ENCODE measurements around the gene MRTO4. TPM values are rescaled to one million over a fixed set of nuclear protein-coding genes. Genes with fewer than 3 reads are reported as not detected.
"Not testable (repeated sequence)": the region's sequence is repeated elsewhere in the genome, so short reads cannot be mapped to it uniquely, and the experiment has no call there.

The MRTO4 gene
- total RNA-seq, 1 experiment from 2014 or later, result 54.6 TPM

DNA sequence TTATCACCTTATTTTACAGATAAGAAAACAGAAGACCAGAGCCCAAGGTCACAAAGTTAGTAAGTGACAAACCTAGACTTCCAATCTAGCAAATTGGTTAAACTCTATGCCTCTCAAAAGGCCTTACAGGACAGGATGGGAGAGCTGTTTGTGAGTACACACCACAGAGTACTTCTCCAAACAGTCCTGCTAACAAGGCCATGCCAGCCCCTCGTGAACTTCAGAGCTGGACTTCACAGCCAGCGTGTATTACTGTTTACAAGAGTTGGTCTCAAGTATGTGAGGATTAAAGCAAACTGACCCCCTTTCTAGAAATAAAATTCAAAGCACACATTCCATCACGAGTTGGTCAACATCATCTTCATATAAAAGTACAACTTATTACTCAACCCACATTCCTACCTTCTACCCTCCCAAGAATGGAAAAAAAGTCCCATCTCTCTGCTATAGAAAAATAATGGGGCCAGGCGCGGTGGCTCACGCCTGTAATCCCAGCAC, 21.7 kb upstream of the MRTO4 start (continued):
- TF ChIP-seq, protein P1, sequence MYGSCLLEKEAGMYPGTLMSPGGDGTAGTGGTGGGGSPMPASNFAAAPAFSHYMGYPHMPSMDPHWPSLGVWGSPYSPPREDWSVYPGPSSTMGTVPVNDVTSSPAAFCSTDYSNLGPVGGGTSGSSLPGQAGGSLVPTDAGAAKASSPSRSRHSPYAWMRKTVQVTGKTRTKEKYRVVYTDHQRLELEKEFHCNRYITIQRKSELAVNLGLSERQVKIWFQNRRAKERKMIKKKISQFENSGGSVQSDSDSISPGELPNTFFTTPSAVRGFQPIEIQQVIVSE (CRISPR knock-in tag; IDR thresholded peaks at IDR 0.05; ENCODE audit: borderline replicate concordance), result no peak
- no peak for TF ChIP-seq RELA (CRISPR knock-in tag; IDR thresholded peaks at IDR 0.05; ENCODE audit: borderline replicate concordance)
- TF ChIP-seq JUN (CRISPR knock-in tag; IDR thresholded peaks at IDR 0.05), result no peak
- TF ChIP-seq NR2C2 (CRISPR knock-in tag; IDR thresholded peaks at IDR 0.05), result no peak
- TF ChIP-seq, protein P2, sequence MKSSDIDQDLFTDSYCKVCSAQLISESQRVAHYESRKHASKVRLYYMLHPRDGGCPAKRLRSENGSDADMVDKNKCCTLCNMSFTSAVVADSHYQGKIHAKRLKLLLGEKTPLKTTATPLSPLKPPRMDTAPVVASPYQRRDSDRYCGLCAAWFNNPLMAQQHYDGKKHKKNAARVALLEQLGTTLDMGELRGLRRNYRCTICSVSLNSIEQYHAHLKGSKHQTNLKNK (CRISPR knock-in tag; IDR thresholded peaks at IDR 0.05), result no peak

DNA sequence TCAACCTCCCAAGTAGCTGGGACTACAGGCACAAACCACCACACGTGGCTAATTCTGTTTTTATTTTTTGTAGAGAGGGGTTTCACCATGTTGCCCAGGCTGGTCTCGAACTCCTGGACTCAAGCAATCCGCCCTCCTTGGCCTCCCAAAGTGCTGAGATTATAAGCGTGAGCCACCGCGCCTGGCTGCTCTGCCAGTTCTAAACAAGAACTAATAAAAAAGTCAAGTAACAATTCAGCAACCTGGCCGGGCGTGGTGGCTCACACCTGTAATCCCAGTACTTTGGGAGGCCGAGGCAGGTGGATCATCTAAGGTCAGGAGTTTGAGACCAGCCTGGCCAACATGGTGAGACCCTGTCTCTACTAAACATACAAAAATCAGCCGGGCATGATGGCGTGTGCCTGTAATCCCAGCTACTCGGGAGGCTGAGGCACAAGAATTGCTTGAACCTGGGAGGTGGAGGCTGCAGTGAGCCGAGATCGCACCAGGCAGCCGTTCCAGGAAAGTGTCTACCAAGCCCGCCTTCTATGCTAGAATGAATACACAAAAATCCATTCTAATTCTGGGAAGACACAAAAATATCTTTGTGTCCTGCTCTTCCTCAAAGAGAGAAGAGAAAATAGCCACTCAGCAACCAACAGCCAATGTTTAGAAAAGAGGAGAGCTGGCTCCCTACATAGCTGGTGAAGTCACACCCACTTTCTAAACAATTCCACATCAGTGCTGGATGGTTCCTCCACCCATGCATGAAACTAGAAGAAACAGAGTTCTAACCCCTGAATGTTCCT, 19.7 kb upstream of the MRTO4 start:
- ATAC-seq; H3K4me1 Mint-ChIP-seq; DNase-seq (ENCODE audit: low spot score); H3K27me3 Mint-ChIP-seq (ENCODE audit: low read depth); POLR2A ChIA-PET; H3K9me3 Mint-ChIP-seq; H3K4me3 Mint-ChIP-seq; H3K27ac Mint-ChIP-seq: not testable (repeated sequence)
- CTCF ChIA-PET, result interaction anchor here (0.6 to 1.1 kb wide), 2 partner anchors 422 to 626 kb away, joined by 3 read pairs; no protein-coding TSS in a partner anchor
- H3K36me3 Mint-ChIP-seq, result peaks cover 69% of the 10 kb centered on the region

DNA sequence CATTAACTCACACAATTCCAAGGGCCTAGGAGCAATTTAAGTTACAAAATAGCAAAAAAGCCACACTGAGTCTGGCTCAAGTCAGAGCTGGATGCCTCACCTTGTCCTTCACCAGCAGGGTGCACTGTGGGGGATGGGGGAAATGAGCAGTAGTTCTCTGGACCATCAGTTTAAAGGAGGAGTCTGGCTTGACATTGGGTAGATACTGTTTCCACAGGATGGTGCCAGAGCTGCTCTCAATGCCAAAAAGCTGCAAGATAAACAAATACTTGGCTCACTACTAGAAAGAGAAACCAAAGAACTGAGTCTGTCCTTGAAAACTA, 19.1 kb upstream of the MRTO4 start:
- Mint-ChIP-seq H3K27ac (no peak overlapping the region), H3K4me3 (no peak overlapping the region), H3K27me3 (ENCODE audit: low read depth) (no peaks in the 10 kb centered on the region), H3K4me1 (no peaks in the 10 kb centered on the region), H3K36me3 (peaks cover 69% of the 10 kb centered on the region), H3K9me3 (no peaks in the 10 kb centered on the region)
- TF ChIP-seq MYBL2 (CRISPR knock-in tag; IDR thresholded peaks at IDR 0.05), result no peak
- DNase-seq (ENCODE audit: low spot score), result no peak
- CTCF ChIA-PET, result interaction anchor here (0.6 to 1.1 kb wide), 2 partner anchors 421 to 626 kb away, joined by 3 read pairs; no protein-coding TSS in a partner anchor
- POLR2A ChIA-PET, result no interaction called here
- no peak for ATAC-seq

DNA sequence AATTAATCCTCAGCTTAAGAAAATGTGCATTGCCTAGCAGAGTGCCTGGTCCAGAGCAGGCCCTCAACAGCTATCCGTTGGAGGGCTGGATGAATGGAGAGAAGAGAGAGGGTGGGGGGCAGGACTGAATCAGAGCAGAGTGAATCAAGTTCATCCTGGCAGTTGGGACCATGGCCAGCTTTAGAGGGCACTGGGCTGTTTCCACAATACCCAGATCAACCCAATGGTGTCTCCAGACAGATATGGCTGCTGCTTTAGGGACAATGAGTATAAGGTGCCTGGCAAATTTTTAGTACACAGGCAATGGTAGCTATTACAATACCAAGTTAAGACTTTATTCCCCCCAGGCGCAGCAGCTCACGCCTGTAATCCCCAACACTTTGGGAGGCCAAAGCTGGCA, 17.4 kb upstream of the MRTO4 start:
- H3K4me1 Mint-ChIP-seq, result no peaks in the 10 kb centered on the region
- H3K9me3 Mint-ChIP-seq, result no peaks in the 10 kb centered on the region
- ATAC-seq (no peak), DNase-seq (ENCODE audit: low spot score) (no peak)
- H3K36me3 Mint-ChIP-seq, result peaks cover 71% of the 10 kb centered on the region
- H3K4me3 Mint-ChIP-seq, result no peak overlapping the region
- TF ChIP-seq, protein P3, sequence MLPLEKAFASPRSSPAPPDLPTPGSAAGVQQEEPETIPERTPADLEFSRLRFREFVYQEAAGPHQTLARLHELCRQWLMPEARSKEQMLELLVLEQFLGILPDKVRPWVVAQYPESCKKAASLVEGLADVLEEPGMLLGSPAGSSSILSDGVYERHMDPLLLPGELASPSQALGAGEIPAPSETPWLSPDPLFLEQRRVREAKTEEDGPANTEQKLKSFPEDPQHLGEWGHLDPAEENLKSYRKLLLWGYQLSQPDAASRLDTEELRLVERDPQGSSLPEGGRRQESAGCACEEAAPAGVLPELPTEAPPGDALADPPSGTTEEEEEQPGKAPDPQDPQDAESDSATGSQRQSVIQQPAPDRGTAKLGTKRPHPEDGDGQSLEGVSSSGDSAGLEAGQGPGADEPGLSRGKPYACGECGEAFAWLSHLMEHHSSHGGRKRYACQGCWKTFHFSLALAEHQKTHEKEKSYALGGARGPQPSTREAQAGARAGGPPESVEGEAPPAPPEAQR (CRISPR knock-in tag; IDR thresholded peaks at IDR 0.05), result no peak
- no peak for TF ChIP-seq SMAD3 (CRISPR knock-in tag; IDR thresholded peaks at IDR 0.05; ENCODE audit: borderline replicate concordance)
- TF ChIP-seq MYBL2 (CRISPR knock-in tag; IDR thresholded peaks at IDR 0.05), result no peak
- TF ChIP-seq, protein P4, sequence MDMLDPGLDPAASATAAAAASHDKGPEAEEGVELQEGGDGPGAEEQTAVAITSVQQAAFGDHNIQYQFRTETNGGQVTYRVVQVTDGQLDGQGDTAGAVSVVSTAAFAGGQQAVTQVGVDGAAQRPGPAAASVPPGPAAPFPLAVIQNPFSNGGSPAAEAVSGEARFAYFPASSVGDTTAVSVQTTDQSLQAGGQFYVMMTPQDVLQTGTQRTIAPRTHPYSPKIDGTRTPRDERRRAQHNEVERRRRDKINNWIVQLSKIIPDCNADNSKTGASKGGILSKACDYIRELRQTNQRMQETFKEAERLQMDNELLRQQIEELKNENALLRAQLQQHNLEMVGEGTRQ (CRISPR knock-in tag; IDR thresholded peaks at IDR 0.05), result no peak
- TF ChIP-seq NR1H2 (CRISPR knock-in tag; IDR thresholded peaks at IDR 0.05), result no peak
- no peak for TF ChIP-seq JUN (CRISPR knock-in tag; IDR thresholded peaks at IDR 0.05)
- CTCF ChIA-PET, result no interaction called here
- POLR2A ChIA-PET, result no interaction called here
- H3K27ac Mint-ChIP-seq, result no peak overlapping the region
- H3K27me3 Mint-ChIP-seq (ENCODE audit: low read depth), result no peaks in the 10 kb centered on the region

DNA sequence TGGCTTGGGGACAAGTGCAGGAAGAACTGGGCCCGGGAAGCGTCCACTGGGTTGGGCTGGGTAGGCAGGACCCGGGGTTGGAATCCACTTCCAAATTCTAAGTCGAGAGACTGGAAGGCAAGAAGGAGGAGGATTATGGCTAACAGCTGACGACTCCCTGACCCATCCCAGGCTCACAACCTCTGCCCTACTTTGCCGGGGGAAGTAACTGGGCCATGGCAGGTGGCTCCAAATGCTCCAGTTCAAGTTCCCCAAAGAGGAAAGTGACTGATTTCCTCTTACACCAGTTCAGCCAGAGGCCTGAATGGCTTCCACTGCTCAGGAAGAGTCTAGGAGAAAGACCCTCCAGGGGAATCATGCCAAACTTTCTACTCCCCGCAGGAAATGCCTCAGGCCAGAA, 11.7 kb upstream of the MRTO4 start:
- H3K4me1 Mint-ChIP-seq, result no peaks in the 10 kb centered on the region
- ATAC-seq (no peak), DNase-seq (ENCODE audit: low spot score) (no peak)
- H3K4me3 Mint-ChIP-seq, result no peak overlapping the region
- no peaks in the 10 kb centered on the region for H3K9me3 Mint-ChIP-seq
- CTCF ChIA-PET, result interaction anchor here (0.9 to 2.1 kb wide), 3 partner anchors 12 to 49 kb away, joined by 3 to 4 read pairs (median 4); partner anchors contain the start of genes AKR7A3, EMC1 and MRTO4
- no peaks in the 10 kb centered on the region for H3K27me3 Mint-ChIP-seq (ENCODE audit: low read depth)
- peaks cover 79% of the 10 kb centered on the region for H3K36me3 Mint-ChIP-seq
- H3K27ac Mint-ChIP-seq, result no peak overlapping the region
- POLR2A ChIA-PET, result no interaction called here
- TF ChIP-seq, protein P5, sequence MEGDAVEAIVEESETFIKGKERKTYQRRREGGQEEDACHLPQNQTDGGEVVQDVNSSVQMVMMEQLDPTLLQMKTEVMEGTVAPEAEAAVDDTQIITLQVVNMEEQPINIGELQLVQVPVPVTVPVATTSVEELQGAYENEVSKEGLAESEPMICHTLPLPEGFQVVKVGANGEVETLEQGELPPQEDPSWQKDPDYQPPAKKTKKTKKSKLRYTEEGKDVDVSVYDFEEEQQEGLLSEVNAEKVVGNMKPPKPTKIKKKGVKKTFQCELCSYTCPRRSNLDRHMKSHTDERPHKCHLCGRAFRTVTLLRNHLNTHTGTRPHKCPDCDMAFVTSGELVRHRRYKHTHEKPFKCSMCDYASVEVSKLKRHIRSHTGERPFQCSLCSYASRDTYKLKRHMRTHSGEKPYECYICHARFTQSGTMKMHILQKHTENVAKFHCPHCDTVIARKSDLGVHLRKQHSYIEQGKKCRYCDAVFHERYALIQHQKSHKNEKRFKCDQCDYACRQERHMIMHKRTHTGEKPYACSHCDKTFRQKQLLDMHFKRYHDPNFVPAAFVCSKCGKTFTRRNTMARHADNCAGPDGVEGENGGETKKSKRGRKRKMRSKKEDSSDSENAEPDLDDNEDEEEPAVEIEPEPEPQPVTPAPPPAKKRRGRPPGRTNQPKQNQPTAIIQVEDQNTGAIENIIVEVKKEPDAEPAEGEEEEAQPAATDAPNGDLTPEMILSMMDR (IDR thresholded peaks at IDR 0.05), result no peak
- TF ChIP-seq TEAD1 (CRISPR knock-in tag; IDR thresholded peaks at IDR 0.05) (no peak), NR2C2 (CRISPR knock-in tag; IDR thresholded peaks at IDR 0.05) (no peak), TEAD4 (CRISPR knock-in tag; IDR thresholded peaks at IDR 0.05) (no peak), ZNF671 (CRISPR knock-in tag; IDR thresholded peaks at IDR 0.05) (no peak), ZNF219 (CRISPR knock-in tag; IDR thresholded peaks at IDR 0.05; ENCODE audit: borderline replicate concordance) (no peak), ETV6 (CRISPR knock-in tag; IDR thresholded peaks at IDR 0.05) (no peak), SMAD3 (CRISPR knock-in tag; IDR thresholded peaks at IDR 0.05; ENCODE audit: borderline replicate concordance) (no peak), GTF2I (CRISPR knock-in tag; conservative IDR thresholded peaks at IDR 0.05) (no peak)
- TF ChIP-seq, protein P6, sequence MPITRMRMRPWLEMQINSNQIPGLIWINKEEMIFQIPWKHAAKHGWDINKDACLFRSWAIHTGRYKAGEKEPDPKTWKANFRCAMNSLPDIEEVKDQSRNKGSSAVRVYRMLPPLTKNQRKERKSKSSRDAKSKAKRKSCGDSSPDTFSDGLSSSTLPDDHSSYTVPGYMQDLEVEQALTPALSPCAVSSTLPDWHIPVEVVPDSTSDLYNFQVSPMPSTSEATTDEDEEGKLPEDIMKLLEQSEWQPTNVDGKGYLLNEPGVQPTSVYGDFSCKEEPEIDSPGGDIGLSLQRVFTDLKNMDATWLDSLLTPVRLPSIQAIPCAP (CRISPR knock-in tag; IDR thresholded peaks at IDR 0.05), result no peak
- TF ChIP-seq, protein P7, sequence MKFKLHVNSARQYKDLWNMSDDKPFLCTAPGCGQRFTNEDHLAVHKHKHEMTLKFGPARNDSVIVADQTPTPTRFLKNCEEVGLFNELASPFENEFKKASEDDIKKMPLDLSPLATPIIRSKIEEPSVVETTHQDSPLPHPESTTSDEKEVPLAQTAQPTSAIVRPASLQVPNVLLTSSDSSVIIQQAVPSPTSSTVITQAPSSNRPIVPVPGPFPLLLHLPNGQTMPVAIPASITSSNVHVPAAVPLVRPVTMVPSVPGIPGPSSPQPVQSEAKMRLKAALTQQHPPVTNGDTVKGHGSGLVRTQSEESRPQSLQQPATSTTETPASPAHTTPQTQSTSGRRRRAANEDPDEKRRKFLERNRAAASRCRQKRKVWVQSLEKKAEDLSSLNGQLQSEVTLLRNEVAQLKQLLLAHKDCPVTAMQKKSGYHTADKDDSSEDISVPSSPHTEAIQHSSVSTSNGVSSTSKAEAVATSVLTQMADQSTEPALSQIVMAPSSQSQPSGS (CRISPR knock-in tag; IDR thresholded peaks at IDR 0.05; ENCODE audit: borderline replicate concordance, low read depth), result no peak
